ENCODE measurements around the gene FAM76B.

- no peak for TF ChIP-seq CTCF (IDR thresholded peaks at IDR 0.05)
- TF ChIP-seq POLR2AphosphoS5 (IDR thresholded peaks at IDR 0.05) = no peak
These were observed 10.9 kb downstream of the FAM76B start for GRCh38 chr11:95778699-95779098.

Measured in suprapubic skin (tissue), 3 donors.